Natural killer cell (primary cell): ENCODE data around the gene NACC2. TPM values are rescaled to one million over a fixed set of nuclear protein-coding genes. Genes with fewer than 3 reads are reported as not detected.

Source experiments
- ATAC-seq, 3 donors: fragments of 150-1000 bp in 2 of 3; fragments of 200-7000 bp in 1 of 3; cut with Tn5 transposase; 1 replicate in 1 of 3; 2 replicates in 2 of 3; pipeline ENCODE4 v1.10.0; 2021; ENCODE audit warnings: mild to moderate bottlenecking in 2 of 3, moderate library complexity in 2 of 3
- DNase-seq, 2 donors: peaks; one replicate each; pipeline versions ENCODE4 v3.0.0 to v3.0.0-alpha.2; 2013 to 2021; ENCODE audit warnings: mixed read lengths in 1 of 2
- H3K27ac ChIP-seq: one replicate; pipeline ENCODE4 v1.5.1; 2013; ENCODE audit warnings: mild to moderate bottlenecking, low read length
- H3K27me3 ChIP-seq: one replicate; pipeline ENCODE4 v1.6.1; 2013; ENCODE audit warnings: low read length; ENCODE audit not compliant: control insufficient read depth, insufficient read depth
- H3K36me3 ChIP-seq: one replicate; pipeline ENCODE4 v1.6.1; 2013; ENCODE audit warnings: low read length; ENCODE audit not compliant: control insufficient read depth, insufficient read depth
- H3K4me1 ChIP-seq: one replicate; pipeline ENCODE4 v1.6.1; 2013; ENCODE audit warnings: low read length; ENCODE audit not compliant: control insufficient read depth, insufficient read depth
- H3K4me3 ChIP-seq: one replicate; pipeline ENCODE4 v1.5.1; 2013; ENCODE audit warnings: low read length
- H3K9me3 ChIP-seq: one replicate; pipeline ENCODE4 v1.6.1; 2013; ENCODE audit warnings: low read length; ENCODE audit not compliant: control insufficient read depth, insufficient read depth
- H3K27ac Mint-ChIP-seq, 2 donors: one replicate each; pipeline ENCODE4 v1.8.0; 2022; ENCODE audit warnings: mild to moderate bottlenecking in 2 of 2, mixed read lengths in 2 of 2, moderate library complexity in 1 of 2
- H3K27me3 Mint-ChIP-seq, 2 donors: one replicate each; pipeline ENCODE4 v1.8.0; 2022; ENCODE audit warnings: low read depth in 2 of 2, mixed read lengths in 2 of 2
- H3K36me3 Mint-ChIP-seq: one replicate; pipeline ENCODE4 v1.8.0; 2022; ENCODE audit warnings: mixed read lengths
- H3K4me1 Mint-ChIP-seq, 2 donors: one replicate each; pipeline ENCODE4 v1.8.0; 2022; ENCODE audit warnings: mixed read lengths in 2 of 2
- H3K4me3 Mint-ChIP-seq: one replicate; pipeline ENCODE4 v1.8.0; 2022; ENCODE audit warnings: mild to moderate bottlenecking, moderate library complexity, mixed read lengths
- H3K9me3 Mint-ChIP-seq, 2 donors: one replicate each; pipeline ENCODE4 v1.8.0; 2022; ENCODE audit warnings: mixed read lengths in 2 of 2
- CTCF ChIP-seq: fragments of 200-600 bp; IDR thresholded peaks from one replicate; pipeline ENCODE4 v1.8.0; 2022; ENCODE audit warnings: antibody characterized with exemption
- WGBS: methylation state at CpG from one replicate; pipeline ENCODE4 v1.1.7; 2013; ENCODE audit warnings: missing lambda C conversion rate; ENCODE audit not compliant: insufficient coverage; 5-methylcytosine and 5-hydroxymethylcytosine counted together
- intact Hi-C: fragments of 100-400 bp; cut with micrococcal nuclease; formaldehyde crosslinking; loops from one replicate; pipeline ENCODE4 v1.14.2; 2022
- total RNA-seq, 4 donors: library from RNA; stranded (reverse); fragments of 120-200 nt in 1 of 4; gene quantifications; one replicate each; pipeline versions ENCODE4 v1.2.3 to v1.2.4, GENCODE V29; 2013 to 2022

Gene NACC2
- total RNA-seq, 3 donors from 2014 or later (not counting 1 experiment from before 2014, with no cell fraction given) = 14.5 to 21.6 (median 21.2) TPM

- Histone ChIP-seq H3K36me3 (peaks cover 2% of the 10 kb centered on the region), H3K4me1 (peaks cover 73% of the 10 kb centered on the region), H3K27me3 (no peaks in the 10 kb centered on the region), H3K4me3 (peak overlapping the region; percentile 55), H3K27ac (peak overlapping the region; percentile 98), H3K9me3 (no peaks in the 10 kb centered on the region)
- under 1% methylated on average over 48 of the region's 48 CpGs for WGBS
- peaks cover 19 to 71% of the 10 kb centered on the region in 2 donors for H3K4me1 Mint-ChIP-seq
- no peaks in the 10 kb centered on the region for H3K9me3 Mint-ChIP-seq
- TF ChIP-seq CTCF = no peak
- H3K4me3 Mint-ChIP-seq = peak overlapping the region; percentile 85
- no peaks in the 10 kb centered on the region for H3K27me3 Mint-ChIP-seq
- H3K27ac Mint-ChIP-seq = peak overlapping the region; percentile 97
- DNase-seq = peak; percentile 83 to 94
- intact Hi-C loops = loop anchor here (1.0 kb wide), 1 partner anchor 10 kb away; no protein-coding TSS in a partner anchor
- ATAC-seq = peak; percentile 81 to 93 (median 88)
- no peaks in the 10 kb centered on the region for H3K36me3 Mint-ChIP-seq
Measured at GRCh38 chr9:136109351-136110081, 14.4 kb upstream of the NACC2 start.

- Mint-ChIP-seq H3K27me3 (no peaks in the 10 kb centered on the region), H3K9me3 (no peaks in the 10 kb centered on the region), H3K36me3 (no peaks in the 10 kb centered on the region), H3K4me1 (peaks cover 19 to 71% of the 10 kb centered on the region in 2 donors), H3K27ac (peak overlapping the region; percentile 97), H3K4me3 (peak overlapping the region; percentile 85)
- no peaks in the 10 kb centered on the region for H3K9me3 ChIP-seq
- peak overlapping the region; percentile 55 for H3K4me3 ChIP-seq
- H3K27me3 ChIP-seq = no peaks in the 10 kb centered on the region
- WGBS = 77% methylated on average over 27 of the region's 27 CpGs
- ATAC-seq = no peak
- peak in 1 of 2 donors; percentile 31 for DNase-seq
- H3K36me3 ChIP-seq = no peaks in the 10 kb centered on the region
- H3K4me1 ChIP-seq = peaks cover 73% of the 10 kb centered on the region
- intact Hi-C loops = loop anchor here (1.0 kb wide), 1 partner anchor 11 kb away; no protein-coding TSS in a partner anchor
- peak overlapping the region; percentile 98 for H3K27ac ChIP-seq
- no peak for TF ChIP-seq CTCF
Measured at GRCh38 chr9:136108648-136109266, 13.7 kb upstream of the NACC2 start.

- ATAC-seq (no peak), DNase-seq (no peak)
- Histone ChIP-seq H3K27ac (peak overlapping the region; percentile 98), H3K4me1 (peaks cover 71% of the 10 kb centered on the region), H3K9me3 (no peaks in the 10 kb centered on the region), H3K27me3 (no peaks in the 10 kb centered on the region), H3K36me3 (no peaks in the 10 kb centered on the region), H3K4me3 (no peak overlapping the region)
- TF ChIP-seq CTCF = no peak
- 79% methylated on average over 29 of the region's 29 CpGs for WGBS
- Mint-ChIP-seq H3K36me3 (no peaks in the 10 kb centered on the region), H3K9me3 (no peaks in the 10 kb centered on the region), H3K4me3 (peak overlapping the region; percentile 88), H3K27ac (peak overlapping the region; percentile 97), H3K4me1 (peaks cover 19 to 65% of the 10 kb centered on the region in 2 donors), H3K27me3 (no peaks in the 10 kb centered on the region)
- intact Hi-C loops = loop anchor here (2.0 kb wide), 1 partner anchor 15 kb away; no protein-coding TSS in a partner anchor
Measured at GRCh38 chr9:136107953-136108647, 13.0 kb upstream of the NACC2 start.
